HEK293 (cell line): ENCODE results near the gene BUD23.

ENCODE experiments used
- KLF16 ChIP-seq: fragments of 450-650 bp; formaldehyde crosslinking; IDR thresholded peaks from 2 replicates; pipeline ENCODE4 v1.5.1; 2017; ENCODE audit warnings: missing biosample characterization, missing genetic modification characterization
- SALL2 ChIP-seq: fragments of 450-650 bp; formaldehyde crosslinking; IDR thresholded peaks from 2 replicates; pipeline ENCODE4 v1.5.0; 2017; ENCODE audit warnings: missing biosample characterization, mild to moderate bottlenecking, missing genetic modification characterization, borderline replicate concordance
- ZBTB21 ChIP-seq: fragments of 450-650 bp; formaldehyde crosslinking; IDR thresholded peaks from 2 replicates; pipeline ENCODE4 v1.5.1; 2017; ENCODE audit warnings: missing biosample characterization, missing genetic modification characterization
- ZBTB8A ChIP-seq: fragments of 450-650 bp; formaldehyde crosslinking; IDR thresholded peaks from 2 replicates; pipeline ENCODE4 v1.5.1; 2016; ENCODE audit warnings: missing biosample characterization, missing genetic modification characterization
- ZFP3 ChIP-seq: fragments of 450-650 bp; formaldehyde crosslinking; IDR thresholded peaks from 2 replicates; pipeline ENCODE4 v1.5.1; 2016; ENCODE audit warnings: low read depth, missing biosample characterization, missing genetic modification characterization
- ZNF292 ChIP-seq: fragments of 450-650 bp; formaldehyde crosslinking; IDR thresholded peaks from 2 replicates; pipeline ENCODE4 v1.5.1; 2016; ENCODE audit warnings: low read depth, missing biosample characterization, missing genetic modification characterization, borderline replicate concordance
- ZNF354C ChIP-seq: fragments of 450-650 bp; formaldehyde crosslinking; IDR thresholded peaks from 2 replicates; pipeline ENCODE4 v1.5.1; 2016; ENCODE audit warnings: missing biosample characterization, missing genetic modification characterization, low read depth, borderline replicate concordance
- ZNF404 ChIP-seq: fragments of 450-650 bp; formaldehyde crosslinking; IDR thresholded peaks from 2 replicates; pipeline ENCODE4 v1.5.1; 2017; ENCODE audit warnings: missing biosample characterization, missing genetic modification characterization
- ZNF48 ChIP-seq: fragments of 450-650 bp; formaldehyde crosslinking; IDR thresholded peaks from 2 replicates; pipeline ENCODE4 v1.5.1; 2016; ENCODE audit warnings: missing biosample characterization, missing genetic modification characterization
- ZNF544 ChIP-seq: fragments of 450-650 bp; formaldehyde crosslinking; IDR thresholded peaks from 2 replicates; pipeline ENCODE4 v1.5.0; 2017; ENCODE audit warnings: missing biosample characterization, missing genetic modification characterization
- ZNF558 ChIP-seq: fragments of 450-650 bp; formaldehyde crosslinking; IDR thresholded peaks from 2 replicates; pipeline ENCODE4 v1.5.1; 2016; ENCODE audit warnings: missing biosample characterization, missing genetic modification characterization
- ZNF654 ChIP-seq: fragments of 450-650 bp; formaldehyde crosslinking; IDR thresholded peaks from 2 replicates; pipeline ENCODE4 v1.5.1; 2016; ENCODE audit warnings: low read depth, missing biosample characterization, missing genetic modification characterization
- ZNF76 ChIP-seq: fragments of 450-650 bp; formaldehyde crosslinking; IDR thresholded peaks from 2 replicates; pipeline ENCODE4; 2016; ENCODE audit warnings: low read depth, missing biosample characterization, missing genetic modification characterization, borderline replicate concordance
- TF ChIP-seq, protein P1 (sequence below): fragments of 450-650 bp; formaldehyde crosslinking; IDR thresholded peaks from 2 replicates; pipeline ENCODE4 v1.5.1; 2017; ENCODE audit warnings: missing biosample characterization, missing genetic modification characterization
- TF ChIP-seq, protein P2 (sequence below): fragments of 450-650 bp; formaldehyde crosslinking; conservative IDR thresholded peaks from 2 replicates; pipeline ENCODE4 v1.5.1; 2016; ENCODE audit warnings: low read depth, missing biosample characterization, missing genetic modification characterization
- TF ChIP-seq, protein P3 (sequence below): fragments of 450-650 bp; IDR thresholded peaks from 2 replicates; pipeline ENCODE4 v1.5.1; 2018; ENCODE audit warnings: missing biosample characterization, missing genetic modification characterization
- TF ChIP-seq, protein P4 (sequence below): fragments of 450-650 bp; formaldehyde crosslinking; IDR thresholded peaks from 2 replicates; pipeline ENCODE4 v1.5.1; 2016; ENCODE audit warnings: missing biosample characterization, missing genetic modification characterization
- TF ChIP-seq, protein P5 (sequence below): fragments of 450-650 bp; formaldehyde crosslinking; IDR thresholded peaks from 2 replicates; pipeline ENCODE4 v1.5.1; 2016; ENCODE audit warnings: missing biosample characterization, missing genetic modification characterization, low read depth
- TF ChIP-seq, protein P6 (sequence below): fragments of 450-650 bp; formaldehyde crosslinking; IDR thresholded peaks from 2 replicates; pipeline ENCODE4 v1.5.0; 2017; ENCODE audit warnings: missing biosample characterization, missing genetic modification characterization, borderline replicate concordance
- TF ChIP-seq, protein P7 (sequence below): fragments of 450-650 bp; formaldehyde crosslinking; IDR thresholded peaks from 2 replicates; pipeline ENCODE4 v1.5.1; 2016; ENCODE audit warnings: missing biosample characterization, missing genetic modification characterization, low read depth
- TF ChIP-seq, protein P8 (sequence below): fragments of 450-650 bp; formaldehyde crosslinking; IDR thresholded peaks from 2 replicates; pipeline ENCODE4 v1.5.1; 2016; ENCODE audit warnings: missing biosample characterization, missing genetic modification characterization

The BUD23 gene

DNA sequence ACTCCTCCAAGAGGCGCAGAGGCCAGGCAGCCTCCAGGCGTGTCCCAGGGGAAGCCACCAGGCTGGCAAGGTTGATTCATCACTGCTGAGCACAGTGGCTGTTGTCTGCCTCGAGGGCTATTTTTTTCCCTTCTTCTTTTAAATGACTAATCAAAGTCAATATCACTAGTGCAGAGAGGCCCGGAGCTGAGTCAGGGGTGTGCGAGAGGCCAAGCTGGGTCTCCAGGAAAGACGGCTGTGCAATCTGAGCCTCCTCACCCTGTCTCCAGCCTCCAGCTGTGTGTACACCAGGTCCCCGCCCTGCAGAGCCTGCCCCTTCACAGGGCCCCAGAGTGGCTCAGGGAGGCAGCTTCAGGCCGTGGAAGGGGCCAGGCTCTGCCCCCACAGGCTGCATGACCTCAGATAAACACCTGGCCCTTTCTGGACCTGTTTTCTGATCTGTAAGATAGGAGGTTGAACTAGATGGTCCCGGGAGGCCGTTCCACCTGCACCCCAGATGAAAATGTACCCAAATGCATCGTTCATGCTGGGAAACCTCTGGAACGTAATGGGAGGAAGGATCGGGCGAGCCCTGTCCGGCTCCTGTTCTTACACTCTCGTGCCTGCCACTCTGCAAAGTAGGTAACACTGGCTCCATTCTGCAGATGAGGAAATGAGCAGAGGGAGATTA lies 32.4 kb downstream of the BUD23 start (continued):
- TF ChIP-seq, protein P1, sequence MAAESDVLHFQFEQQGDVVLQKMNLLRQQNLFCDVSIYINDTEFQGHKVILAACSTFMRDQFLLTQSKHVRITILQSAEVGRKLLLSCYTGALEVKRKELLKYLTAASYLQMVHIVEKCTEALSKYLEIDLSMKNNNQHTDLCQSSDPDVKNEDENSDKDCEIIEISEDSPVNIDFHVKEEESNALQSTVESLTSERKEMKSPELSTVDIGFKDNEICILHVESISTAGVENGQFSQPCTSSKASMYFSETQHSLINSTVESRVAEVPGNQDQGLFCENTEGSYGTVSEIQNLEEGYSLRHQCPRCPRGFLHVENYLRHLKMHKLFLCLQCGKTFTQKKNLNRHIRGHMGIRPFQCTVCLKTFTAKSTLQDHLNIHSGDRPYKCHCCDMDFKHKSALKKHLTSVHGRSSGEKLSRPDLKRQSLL (tag by site-specific recombination): peak; percentile 89
- no peak for TF ChIP-seq ZNF48
- TF ChIP-seq, protein P2, sequence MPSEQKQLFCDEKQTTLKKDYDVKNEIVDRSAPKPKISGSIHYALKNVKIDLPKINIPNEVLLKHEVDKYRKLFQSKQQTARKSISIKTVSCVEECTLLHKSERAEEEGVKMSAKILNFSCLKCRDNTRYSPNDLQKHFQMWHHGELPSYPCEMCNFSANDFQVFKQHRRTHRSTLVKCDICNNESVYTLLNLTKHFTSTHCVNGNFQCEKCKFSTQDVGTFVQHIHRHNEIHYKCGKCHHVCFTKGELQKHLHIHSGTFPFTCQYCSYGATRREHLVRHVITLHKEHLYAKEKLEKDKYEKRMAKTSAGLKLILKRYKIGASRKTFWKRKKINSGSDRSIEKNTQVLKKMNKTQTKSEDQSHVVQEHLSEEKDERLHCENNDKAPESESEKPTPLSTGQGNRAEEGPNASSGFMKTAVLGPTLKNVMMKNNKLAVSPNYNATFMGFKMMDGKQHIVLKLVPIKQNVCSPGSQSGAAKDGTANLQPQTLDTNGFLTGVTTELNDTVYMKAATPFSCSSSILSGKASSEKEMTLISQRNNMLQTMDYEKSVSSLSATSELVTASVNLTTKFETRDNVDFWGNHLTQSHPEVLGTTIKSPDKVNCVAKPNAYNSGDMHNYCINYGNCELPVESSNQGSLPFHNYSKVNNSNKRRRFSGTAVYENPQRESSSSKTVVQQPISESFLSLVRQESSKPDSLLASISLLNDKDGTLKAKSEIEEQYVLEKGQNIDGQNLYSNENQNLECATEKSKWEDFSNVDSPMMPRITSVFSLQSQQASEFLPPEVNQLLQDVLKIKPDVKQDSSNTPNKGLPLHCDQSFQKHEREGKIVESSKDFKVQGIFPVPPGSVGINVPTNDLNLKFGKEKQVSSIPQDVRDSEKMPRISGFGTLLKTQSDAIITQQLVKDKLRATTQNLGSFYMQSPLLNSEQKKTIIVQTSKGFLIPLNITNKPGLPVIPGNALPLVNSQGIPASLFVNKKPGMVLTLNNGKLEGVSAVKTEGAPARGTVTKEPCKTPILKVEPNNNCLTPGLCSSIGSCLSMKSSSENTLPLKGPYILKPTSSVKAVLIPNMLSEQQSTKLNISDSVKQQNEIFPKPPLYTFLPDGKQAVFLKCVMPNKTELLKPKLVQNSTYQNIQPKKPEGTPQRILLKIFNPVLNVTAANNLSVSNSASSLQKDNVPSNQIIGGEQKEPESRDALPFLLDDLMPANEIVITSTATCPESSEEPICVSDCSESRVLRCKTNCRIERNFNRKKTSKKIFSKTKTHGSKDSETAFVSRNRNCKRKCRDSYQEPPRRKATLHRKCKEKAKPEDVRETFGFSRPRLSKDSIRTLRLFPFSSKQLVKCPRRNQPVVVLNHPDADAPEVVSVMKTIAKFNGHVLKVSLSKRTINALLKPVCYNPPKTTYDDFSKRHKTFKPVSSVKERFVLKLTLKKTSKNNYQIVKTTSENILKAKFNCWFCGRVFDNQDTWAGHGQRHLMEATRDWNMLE: peak; percentile 21; the same call in 1 of the 2 replicates
- no peak for TF ChIP-seq ZNF654 (tag by site-specific recombination)
- no peak for TF ChIP-seq ZNF404
- peak; percentile 38 for TF ChIP-seq ZBTB8A
- TF ChIP-seq SALL2 (tag by site-specific recombination): no peak
- TF ChIP-seq KLF16: no peak
- TF ChIP-seq, protein P3, sequence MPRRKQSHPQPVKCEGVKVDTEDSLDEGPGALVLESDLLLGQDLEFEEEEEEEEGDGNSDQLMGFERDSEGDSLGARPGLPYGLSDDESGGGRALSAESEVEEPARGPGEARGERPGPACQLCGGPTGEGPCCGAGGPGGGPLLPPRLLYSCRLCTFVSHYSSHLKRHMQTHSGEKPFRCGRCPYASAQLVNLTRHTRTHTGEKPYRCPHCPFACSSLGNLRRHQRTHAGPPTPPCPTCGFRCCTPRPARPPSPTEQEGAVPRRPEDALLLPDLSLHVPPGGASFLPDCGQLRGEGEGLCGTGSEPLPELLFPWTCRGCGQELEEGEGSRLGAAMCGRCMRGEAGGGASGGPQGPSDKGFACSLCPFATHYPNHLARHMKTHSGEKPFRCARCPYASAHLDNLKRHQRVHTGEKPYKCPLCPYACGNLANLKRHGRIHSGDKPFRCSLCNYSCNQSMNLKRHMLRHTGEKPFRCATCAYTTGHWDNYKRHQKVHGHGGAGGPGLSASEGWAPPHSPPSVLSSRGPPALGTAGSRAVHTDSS (tag by site-specific recombination): no peak
- peak; percentile 18; the same call in 1 of the 2 replicates for TF ChIP-seq ZBTB21 (tag by site-specific recombination)
- TF ChIP-seq ZNF544 (tag by site-specific recombination): no peak
- TF ChIP-seq, protein P4, sequence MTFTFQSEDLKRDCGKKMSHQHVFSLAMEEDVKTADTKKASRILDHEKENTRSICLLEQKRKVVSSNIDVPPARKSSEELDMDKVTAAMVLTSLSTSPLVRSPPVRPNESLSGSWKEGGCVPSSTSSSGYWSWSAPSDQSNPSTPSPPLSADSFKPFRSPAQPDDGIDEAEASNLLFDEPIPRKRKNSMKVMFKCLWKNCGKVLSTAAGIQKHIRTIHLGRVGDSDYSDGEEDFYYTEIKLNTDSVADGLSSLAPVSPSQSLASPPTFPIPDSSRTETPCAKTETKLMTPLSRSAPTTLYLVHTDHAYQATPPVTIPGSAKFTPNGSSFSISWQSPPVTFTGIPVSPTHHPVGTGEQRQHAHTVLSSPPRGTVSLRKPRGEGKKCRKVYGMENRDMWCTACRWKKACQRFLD (tag by site-specific recombination): no peak
- no peak for TF ChIP-seq ZNF354C (tag by site-specific recombination)
- no peak for TF ChIP-seq ZNF76 (tag by site-specific recombination)
- no peak for TF ChIP-seq ZNF292 (tag by site-specific recombination)
- TF ChIP-seq, protein P5, sequence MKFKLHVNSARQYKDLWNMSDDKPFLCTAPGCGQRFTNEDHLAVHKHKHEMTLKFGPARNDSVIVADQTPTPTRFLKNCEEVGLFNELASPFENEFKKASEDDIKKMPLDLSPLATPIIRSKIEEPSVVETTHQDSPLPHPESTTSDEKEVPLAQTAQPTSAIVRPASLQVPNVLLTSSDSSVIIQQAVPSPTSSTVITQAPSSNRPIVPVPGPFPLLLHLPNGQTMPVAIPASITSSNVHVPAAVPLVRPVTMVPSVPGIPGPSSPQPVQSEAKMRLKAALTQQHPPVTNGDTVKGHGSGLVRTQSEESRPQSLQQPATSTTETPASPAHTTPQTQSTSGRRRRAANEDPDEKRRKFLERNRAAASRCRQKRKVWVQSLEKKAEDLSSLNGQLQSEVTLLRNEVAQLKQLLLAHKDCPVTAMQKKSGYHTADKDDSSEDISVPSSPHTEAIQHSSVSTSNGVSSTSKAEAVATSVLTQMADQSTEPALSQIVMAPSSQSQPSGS: no peak
- TF ChIP-seq ZNF558 (tag by site-specific recombination): no peak; the same call in 1 of the 2 replicates
- TF ChIP-seq, protein P6, sequence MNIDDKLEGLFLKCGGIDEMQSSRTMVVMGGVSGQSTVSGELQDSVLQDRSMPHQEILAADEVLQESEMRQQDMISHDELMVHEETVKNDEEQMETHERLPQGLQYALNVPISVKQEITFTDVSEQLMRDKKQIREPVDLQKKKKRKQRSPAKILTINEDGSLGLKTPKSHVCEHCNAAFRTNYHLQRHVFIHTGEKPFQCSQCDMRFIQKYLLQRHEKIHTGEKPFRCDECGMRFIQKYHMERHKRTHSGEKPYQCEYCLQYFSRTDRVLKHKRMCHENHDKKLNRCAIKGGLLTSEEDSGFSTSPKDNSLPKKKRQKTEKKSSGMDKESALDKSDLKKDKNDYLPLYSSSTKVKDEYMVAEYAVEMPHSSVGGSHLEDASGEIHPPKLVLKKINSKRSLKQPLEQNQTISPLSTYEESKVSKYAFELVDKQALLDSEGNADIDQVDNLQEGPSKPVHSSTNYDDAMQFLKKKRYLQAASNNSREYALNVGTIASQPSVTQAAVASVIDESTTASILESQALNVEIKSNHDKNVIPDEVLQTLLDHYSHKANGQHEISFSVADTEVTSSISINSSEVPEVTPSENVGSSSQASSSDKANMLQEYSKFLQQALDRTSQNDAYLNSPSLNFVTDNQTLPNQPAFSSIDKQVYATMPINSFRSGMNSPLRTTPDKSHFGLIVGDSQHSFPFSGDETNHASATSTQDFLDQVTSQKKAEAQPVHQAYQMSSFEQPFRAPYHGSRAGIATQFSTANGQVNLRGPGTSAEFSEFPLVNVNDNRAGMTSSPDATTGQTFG (tag by site-specific recombination): no peak
- TF ChIP-seq, protein P7, sequence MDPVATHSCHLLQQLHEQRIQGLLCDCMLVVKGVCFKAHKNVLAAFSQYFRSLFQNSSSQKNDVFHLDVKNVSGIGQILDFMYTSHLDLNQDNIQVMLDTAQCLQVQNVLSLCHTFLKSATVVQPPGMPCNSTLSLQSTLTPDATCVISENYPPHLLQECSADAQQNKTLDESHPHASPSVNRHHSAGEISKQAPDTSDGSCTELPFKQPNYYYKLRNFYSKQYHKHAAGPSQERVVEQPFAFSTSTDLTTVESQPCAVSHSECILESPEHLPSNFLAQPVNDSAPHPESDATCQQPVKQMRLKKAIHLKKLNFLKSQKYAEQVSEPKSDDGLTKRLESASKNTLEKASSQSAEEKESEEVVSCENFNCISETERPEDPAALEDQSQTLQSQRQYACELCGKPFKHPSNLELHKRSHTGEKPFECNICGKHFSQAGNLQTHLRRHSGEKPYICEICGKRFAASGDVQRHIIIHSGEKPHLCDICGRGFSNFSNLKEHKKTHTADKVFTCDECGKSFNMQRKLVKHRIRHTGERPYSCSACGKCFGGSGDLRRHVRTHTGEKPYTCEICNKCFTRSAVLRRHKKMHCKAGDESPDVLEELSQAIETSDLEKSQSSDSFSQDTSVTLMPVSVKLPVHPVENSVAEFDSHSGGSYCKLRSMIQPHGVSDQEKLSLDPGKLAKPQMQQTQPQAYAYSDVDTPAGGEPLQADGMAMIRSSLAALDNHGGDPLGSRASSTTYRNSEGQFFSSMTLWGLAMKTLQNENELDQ: no peak
- no peak for TF ChIP-seq ZFP3 (tag by site-specific recombination)
- TF ChIP-seq, protein P8, sequence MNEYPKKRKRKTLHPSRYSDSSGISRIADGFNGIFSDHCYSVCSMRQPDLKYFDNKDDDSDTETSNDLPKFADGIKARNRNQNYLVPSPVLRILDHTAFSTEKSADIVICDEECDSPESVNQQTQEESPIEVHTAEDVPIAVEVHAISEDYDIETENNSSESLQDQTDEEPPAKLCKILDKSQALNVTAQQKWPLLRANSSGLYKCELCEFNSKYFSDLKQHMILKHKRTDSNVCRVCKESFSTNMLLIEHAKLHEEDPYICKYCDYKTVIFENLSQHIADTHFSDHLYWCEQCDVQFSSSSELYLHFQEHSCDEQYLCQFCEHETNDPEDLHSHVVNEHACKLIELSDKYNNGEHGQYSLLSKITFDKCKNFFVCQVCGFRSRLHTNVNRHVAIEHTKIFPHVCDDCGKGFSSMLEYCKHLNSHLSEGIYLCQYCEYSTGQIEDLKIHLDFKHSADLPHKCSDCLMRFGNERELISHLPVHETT (tag by site-specific recombination): peak; percentile 81
